OCI-M2 (cell line): ENCODE results near the gene OR51B5.
"Not testable (repeated sequence)": the region's sequence is repeated elsewhere in the genome, so short reads cannot be mapped to it uniquely, and the experiment has no call there.

Experiments used
- DNase-seq: peaks from one replicate; lab custom pipeline; 2025; ENCODE audit not compliant: unreplicated experiment; lab: John Stamatoyannopoulos, UW

The OR51B5 gene

DNA sequence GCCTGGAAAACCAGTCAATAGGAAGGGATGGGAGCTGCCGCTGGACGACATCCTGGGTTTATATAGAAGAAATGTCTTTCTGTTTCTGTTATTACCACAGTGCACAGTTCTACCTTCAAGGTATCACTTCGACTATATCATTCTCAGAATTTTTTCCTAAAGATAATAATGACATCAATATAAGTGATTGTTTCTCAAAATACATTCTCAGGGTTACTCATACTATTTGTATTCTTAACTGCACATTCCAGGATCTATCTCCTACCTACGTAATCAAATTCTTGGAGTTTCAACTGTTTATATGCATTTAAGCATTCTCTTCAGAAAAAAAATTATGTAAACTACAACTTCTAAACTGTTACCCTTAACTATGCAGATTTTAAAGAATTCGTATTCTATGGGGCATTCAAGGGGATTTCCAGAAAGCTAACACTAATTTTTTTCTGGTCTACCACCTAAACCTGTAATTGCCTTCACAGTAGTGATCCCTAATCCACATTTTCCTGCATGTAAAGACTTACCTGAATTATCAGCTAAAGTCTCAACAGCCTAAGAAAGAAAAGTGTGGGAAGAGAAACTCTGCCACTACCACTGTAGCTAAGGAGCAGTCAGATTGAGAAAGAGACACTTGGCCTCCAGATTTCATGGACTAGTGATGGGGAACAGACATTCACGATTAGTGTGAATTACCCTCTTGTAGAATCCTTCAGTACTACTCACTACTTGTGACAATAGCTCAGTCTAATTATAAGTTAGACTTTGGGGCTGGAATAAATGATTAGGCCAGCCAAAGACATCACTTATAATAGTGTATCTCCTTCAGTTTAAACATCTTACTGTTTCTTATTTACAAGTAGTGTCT lies at the start of gene OR51B5:
OR51B5 (minus strand) TSS at position 51 of the 862 bp plus-strand sequence; CDS start at position 51, 0 bp downstream.
- DNase-seq, result no peak

GRCh38 chr11:5390210-5390609 lies 46.9 kb upstream of the OR51B5 start:
- DNase-seq, result no peak

DNA sequence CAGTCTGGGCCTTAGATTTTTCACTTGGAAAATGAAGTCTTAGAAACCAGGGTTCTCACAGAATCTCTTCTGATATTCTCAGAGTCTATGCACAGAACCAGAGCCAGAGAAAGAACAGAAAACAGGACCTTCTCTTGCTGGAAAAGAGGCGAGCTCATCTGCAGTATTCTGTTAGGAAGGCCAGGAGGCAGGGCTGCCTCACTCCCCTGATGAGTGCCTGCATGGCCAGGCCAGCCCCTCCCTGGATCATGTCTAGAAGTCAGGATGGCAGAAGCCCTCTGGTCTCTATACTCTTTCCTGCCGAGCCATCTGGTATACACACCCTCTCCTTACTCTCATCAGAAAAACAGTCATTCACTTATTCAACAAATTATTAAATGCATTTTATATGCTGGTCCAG lies 41.0 kb upstream of the OR51B5 start:
- no peak for DNase-seq

GRCh38 chr11:5383576-5383975 lies 40.3 kb upstream of the OR51B5 start, which contains the start of gene OR51M1:
Gene OR51M1 (plus strand): TSS chr11:5383812. CDS start chr11:5389399, 5,587 bp downstream.
- DNase-seq, result no peak

DNA sequence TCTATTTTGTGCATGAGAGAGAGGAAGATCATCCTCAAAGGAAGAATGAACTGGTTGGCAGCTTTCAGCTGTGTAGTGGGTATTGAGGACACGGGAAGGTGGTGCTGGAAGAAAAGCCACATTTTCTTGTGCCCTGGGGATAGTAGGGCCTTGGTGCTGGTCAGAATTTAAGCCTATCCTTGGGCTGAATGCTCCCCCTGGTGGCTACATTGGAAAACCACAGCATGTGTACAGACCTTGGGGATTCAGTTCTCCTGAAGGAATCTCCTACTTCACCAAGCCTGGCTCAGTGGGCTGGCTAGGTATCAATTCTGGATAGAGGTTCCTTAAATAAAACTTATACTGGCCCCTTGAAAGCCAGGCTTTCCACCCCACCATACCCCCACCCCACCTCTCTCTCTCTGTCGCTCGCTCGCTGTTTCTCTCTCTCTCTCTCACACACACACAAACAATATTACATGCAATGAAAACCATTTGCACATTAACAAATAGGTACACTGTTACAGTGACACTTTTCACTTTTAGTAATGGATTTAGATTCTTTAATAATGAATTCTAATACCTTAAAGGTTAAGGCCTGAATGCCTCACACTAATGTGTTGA lies 37.5 kb upstream of the OR51B5 start:
- DNase-seq, result peak; percentile 51

- DNase-seq, result no peak
These were observed 26.5 kb upstream of the OR51B5 start for GRCh38 chr11:5369789-5370188.

- DNase-seq, result no peak
These were observed 25.2 kb upstream of the OR51B5 start for GRCh38 chr11:5368502-5369043.

DNA sequence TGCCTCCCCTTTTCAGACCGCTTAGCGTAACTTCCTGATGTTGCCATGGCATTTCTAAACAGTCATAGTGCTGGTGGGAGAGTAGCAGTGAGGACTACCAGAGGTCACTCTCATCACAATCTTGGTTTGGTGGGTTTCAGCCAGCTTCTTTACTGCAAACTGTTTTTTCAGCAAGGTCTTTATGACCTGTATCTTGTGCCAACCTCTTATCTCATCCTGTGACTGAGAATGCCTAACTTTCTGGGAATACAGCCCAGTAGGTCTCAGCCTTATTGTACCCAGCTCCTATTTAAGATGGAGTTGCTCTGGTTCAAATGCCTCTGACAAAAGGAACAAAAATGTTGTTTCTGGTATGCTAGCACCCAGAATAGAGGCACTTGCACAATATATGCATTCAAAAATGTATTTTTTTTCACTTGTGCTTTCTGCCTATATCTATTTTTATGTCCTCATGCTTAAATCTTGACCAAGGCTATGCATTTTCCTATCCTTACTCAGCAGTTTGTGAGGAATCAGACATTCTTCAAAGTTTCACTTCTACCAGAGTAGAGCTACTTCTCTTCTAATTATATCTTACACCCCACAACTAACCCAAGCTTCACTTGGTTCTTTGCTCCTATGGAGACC lies 24.2 kb upstream of the OR51B5 start:
- DNase-seq, result no peak

- no peak for DNase-seq
These were observed 23.5 kb upstream of the OR51B5 start for GRCh38 chr11:5366856-5367255.

DNA sequence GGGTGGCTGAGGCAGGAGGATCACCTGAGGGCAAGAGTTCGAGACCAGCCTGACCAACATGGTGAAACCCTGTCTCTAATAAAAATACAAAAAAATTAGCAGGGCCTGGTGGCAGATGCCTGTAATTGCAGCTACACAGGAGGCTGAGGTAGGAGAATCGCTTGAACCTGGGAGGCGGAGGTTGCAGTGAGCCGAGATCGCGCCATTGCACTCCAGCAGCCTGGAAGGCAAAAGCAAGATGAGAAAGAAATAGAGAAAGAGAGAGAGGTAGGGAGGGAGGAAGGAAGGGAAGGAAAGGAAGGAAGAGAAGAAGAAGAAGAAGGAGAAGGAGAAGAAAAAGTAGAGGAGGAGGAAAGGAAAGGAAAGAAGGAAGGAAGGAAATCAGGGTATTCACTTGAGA lies 23.0 kb upstream of the OR51B5 start:
- DNase-seq, result not testable (repeated sequence)

DNA sequence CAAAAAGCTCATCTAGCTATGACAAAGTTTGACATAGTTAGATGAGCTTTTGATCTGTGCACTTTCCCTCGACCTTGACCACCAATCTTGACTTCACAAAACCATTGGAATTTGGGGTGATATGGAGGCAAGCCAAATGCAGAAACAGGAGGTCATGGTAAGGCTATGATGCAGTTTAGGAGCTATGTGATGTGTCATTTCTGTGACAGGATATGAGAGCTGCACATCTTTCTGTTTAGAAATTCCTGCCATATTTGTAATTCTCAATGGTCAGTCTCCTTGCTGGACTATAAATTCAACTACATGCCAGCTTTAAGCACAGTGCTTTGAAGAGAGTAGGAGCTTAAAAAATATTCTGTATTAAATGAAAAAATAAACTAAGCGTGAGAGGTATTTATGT lies 20.9 kb upstream of the OR51B5 start:
- DNase-seq, result no peak

GRCh38 chr11:5363679-5364078 lies 20.4 kb upstream of the OR51B5 start:
- no peak for DNase-seq

- DNase-seq, result no peak
These were observed 18.8 kb upstream of the OR51B5 start for GRCh38 chr11:5362017-5362625.

- not testable (repeated sequence) for DNase-seq
These were observed 12.7 kb upstream of the OR51B5 start for GRCh38 chr11:5356031-5356430.

DNA sequence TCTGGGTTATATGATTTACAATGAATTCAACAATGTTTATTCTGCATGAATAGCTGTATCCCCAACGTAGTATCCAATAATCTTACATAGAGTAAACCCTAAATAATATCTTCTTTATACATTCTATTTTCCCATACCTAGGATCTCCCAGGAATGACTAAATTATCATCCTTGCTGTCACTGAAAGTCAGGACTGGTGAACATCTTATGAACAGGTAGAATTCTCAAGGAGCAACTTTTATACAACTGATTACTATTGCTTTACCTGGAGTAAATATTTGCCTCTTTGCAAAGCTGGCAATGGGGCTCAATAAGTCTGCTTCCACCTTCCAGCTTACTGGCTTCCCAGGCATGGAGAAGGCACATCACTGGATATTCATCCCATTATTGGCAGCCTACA lies 7.9 kb upstream of the OR51B5 start, which contains the start of gene OR51B6:
OR51B6 (plus strand) TSS at position 301 of the 400 bp plus-strand sequence; CDS start at position 301, 0 bp downstream.
- DNase-seq, result no peak

GRCh38 chr11:5349550-5349949 lies 6.2 kb upstream of the OR51B5 start:
- no peak for DNase-seq

DNA sequence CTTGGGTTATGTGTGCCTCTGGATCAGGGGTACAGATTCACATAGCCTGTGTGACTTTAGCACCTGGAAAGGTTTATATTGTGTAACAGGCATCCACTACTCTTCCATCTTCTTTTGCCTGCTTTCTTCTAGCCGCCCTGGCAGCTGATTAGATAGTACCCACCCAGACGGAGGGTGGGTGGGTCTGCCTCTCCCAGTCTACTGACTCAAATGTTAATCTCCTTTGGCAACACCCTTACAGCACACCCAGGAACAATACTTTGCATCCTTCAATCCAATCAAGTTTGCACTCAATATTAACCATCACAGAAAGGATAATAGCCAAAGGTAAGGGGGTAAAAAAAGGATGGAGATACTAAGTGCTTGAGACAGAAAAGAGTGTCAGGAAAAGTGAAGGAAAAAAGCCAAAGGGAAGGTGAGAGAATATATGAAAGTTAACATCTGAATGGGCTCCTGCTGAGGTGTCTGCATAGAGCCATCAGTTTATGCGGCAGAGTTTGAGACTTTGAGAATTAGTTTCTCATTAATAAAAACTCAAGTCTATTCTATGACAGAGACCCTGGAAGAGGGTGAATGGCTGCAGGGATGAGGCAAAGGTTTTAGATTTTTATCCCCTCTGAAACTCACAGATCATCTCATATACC lies 5.3 kb upstream of the OR51B5 start:
- DNase-seq, result no peak

- DNase-seq, result no peak
These were observed 2.5 kb upstream of the OR51B5 start for GRCh38 chr11:5345831-5346230.

DNA sequence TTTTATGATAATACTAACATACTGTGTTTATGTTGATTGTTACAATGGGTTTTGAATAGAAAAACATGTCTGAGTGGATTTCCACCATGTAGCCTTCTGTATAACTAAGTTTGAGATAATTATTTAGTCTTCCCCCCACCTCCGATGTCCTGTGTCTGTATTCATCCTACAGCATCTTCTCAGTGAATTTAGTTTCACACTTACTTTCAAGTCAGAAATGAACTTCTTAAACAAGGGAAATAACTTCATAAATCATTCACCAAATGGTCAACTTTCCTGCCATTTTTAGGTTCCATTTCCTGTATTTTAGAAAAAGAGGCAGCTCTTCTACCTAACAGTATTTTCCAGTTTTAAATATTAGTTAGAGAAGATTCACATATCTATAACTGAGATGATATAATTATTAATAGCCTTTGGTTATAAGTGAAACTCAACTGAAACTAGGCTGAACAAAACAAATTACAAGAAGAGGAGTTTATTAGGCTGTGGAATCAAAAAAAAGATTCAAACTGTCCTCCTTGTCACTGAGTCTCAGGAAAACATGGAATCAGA lies 3.5 kb downstream of the OR51B5 start:
- DNase-seq, result no peak

DNA sequence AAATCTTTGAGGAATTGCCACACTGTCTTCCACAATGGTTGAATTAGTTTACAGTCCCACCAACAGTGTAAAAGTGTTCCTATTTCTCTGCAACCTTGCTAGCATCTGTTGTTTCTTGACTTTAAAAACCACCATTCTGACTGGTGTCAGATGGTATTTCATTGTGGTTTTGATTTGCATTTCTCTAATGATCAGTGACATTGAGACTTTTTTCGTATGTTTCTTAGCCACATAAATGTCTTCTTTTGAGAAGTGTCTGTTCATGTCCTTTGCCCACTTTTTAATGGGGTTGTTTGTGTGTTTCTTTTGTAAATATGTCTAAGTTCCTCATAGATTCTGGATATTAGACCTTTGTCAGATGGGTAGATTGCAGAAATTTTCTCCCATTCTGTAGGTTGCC lies 6.1 kb downstream of the OR51B5 start:
- not testable (repeated sequence) for DNase-seq
